Tongue (tissue), 2 donors: ENCODE measurements around the gene SCTR. TPM values are rescaled to one million over a fixed set of nuclear protein-coding genes. Genes with fewer than 3 reads are reported as not detected.
A peak's percentile ranks its signal among the peaks of the same experiment; 100 is the strongest.

Experiments
- DNase-seq: peaks from one replicate; pipeline ENCODE4 v3.0.0-alpha.2; 2015
- total RNA-seq: library from RNA; depleted of rRNA; stranded (reverse); fragments of >200 nt; gene quantifications from one replicate; pipeline ENCODE4 v1.2.3, GENCODE V29; 2014

SCTR gene
- total RNA-seq, 1 donor from 2014 or later, result 0.21 TPM

DNA sequence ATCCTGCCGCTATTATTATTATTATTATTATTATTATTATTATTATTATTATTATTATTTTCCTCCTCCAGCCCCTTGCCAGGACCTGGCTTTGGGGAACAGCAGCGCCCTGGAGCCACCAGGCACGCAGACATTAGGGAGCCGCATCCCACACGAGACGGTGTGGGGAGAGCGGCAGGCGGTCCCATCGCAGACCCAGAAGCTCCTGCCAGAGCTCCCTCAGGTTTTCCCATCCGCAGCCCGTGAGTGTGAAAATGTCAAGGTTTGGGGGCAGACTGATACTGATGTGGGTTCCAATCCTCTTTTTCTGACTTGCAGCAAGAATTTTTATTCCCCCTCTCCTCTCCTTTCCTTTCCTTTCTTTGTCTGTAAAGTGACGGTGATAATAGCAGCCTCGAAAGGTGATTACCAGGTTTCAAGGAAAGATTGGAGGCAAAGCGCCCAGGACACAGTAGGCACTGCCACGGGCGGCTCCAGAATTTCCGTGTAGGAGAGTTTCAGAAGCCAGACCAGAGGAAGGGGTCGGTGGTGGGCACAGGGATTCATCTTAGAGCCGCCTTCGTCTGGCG lies 816 bp downstream of the SCTR start:
- no peak for DNase-seq

DNA sequence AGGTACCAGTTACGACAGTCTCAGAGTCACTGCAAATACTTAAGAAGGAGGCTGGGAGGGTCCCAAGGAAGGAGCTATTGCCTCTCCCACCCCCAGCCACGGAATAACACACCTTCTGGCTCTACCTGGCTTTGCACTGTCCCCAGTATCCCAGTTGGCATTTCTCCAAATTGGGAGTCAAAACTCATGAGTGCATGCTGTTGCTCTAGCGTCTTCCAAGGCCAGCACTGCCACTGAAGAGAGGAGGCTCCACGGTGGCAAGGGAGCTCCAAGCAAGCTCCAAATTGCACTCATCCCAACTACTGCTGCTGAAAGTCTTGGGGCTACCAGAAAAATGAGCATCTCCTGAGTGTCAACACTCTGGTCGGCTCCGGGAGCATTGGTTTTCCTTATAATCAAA lies 1.6 kb downstream of the SCTR start:
- DNase-seq, result no peak

DNA sequence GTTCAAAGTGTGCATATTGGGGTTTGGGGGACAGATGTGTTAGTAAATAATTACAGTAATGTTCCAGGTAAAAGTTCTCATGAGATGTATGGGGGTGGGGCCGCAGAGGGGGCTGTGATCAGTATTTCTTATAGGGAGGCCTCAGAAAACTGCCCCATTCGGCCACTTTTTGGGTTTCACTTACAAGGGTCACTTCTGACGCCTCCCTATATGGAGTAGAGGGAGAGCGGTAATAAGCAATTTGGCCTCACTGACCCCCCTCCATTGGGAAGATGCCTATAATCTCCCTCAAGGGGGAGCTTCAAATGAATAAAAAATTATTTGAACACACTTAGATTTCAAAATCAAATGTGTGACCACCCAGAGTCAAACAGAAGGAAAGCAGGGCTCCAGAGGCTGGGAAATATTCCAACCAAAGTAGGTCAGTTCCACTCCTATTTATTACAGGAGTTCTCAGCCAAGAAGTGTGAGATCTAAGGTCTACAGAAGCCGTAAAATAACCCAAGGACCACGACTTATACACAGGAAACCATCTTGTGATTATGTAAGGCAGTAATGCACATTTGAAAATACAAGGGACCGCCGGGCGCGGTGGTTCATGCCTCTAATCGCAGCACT lies 2.7 kb downstream of the SCTR start:
- no peak for DNase-seq

DNA sequence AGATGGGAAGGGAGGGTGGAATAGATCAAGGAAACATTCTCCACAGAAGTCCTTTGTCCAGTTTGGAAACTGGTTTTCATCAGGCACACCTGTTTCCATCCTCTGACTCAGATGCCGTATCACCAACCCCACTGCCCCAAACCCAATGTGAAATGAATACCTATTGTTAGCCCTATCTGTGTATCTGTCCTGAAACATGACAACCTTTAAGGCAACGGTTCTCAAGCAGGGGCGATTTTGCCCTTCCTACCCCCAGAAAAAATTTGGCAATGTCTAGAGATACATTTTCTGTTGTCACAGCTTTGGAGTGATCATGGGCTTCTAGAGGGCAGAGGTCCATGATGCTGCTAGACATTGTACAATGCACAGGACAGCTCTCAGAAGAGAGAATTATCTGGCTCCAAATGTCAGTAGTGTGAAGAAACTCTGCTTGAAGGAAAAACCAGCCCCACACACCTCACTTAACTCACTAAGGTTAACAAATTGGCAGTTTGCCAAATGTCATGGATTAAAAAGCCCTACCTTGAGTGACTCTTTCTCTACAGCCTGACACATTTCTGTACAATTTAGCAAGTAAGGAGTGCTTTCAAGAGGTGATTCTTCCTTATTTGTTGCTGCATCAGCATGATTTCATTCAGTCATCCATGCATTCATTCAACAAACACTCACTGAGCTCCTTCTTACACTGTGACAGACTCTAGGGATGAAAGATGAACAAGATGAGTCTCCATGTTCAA lies 3.4 kb downstream of the SCTR start:
- DNase-seq, result peak; percentile 11

DNA sequence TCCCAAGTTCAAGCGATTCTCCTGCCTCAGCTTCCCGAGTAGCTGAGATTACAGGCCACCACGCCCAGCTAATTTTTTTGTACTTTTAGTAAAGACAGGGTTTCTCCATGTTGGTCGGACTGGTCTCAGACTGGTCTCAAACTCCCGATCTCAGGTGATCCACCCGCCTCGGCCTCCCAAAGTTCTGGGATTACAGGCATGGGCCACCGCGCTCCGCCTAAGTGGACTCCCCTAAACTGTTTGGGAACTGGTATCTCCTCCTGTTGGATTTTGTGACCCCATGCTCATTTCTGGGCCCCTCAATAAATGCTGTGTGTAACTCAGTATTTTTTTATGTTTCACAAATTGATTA lies 5.2 kb downstream of the SCTR start:
- no peak for DNase-seq

DNA sequence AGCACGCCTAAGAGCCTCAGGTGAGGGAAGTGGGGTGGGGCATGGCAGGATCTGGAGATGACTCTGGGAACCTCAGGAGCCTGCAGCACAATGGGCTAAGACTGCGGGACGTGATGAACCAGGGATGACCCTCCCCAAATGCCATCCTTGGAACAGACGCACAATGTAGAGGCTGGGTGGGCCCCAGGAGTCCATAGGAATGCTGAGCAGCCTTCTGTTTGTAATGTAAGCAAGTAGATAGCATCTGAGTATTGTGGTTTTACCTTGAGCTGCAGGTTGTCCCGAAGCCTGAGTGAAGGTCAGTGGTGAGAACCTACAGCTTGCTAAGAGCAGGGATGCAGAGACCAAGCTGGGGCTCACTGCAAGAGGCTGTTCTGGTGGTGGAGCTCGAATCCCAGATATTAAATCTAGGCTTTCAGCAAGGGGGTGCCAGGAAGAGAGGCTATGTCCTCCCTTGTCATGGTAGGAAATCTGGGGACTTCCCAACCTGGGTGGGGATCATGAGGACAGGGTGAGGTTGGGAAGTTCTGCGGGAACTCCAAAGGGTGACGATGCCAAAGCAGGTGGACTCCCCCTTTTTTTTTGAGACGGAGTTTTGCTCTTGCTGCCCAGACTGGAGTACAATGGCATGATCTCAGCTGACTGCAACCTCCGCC lies 5.8 kb downstream of the SCTR start:
- no peak for DNase-seq

DNA sequence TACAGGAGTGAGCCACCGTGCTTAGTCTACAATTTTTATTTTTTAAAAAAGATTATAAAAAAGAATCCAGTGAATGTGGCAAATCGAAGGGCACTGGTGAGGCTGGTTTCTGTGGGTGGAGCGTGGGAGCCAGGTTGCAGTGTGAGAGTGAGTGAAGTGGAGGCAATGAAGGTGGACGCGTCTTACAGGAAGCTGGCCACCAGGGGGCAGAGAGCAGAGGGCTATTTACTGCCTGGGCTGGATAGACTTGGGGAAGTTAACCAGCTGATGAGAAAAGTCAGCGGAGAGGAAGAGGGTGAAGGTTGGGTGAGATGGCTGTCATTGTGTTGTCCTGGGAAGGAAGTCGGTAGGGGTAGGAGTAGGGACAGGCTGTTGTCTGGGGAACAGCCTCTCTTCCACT lies 6.8 kb downstream of the SCTR start:
- peak; percentile 32 for DNase-seq

DNA sequence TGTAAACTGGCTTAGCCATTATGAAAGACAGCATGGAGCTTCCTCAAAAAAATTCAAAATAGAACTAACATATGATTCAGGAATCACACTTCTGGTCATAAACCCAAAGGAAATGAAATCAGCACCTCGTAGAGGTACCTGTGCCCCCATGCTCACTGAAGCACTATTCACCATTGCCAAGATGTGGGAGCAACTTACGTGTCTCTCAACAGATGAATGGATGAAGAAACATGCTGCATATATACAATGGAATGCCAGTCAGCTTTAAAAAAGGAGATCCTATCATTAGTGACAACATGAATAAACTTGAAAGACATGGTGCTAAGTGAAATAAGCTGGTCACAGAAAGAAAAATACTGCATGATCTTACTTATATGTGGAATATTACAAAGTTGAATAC lies 8.2 kb downstream of the SCTR start:
- DNase-seq, result no peak

DNA sequence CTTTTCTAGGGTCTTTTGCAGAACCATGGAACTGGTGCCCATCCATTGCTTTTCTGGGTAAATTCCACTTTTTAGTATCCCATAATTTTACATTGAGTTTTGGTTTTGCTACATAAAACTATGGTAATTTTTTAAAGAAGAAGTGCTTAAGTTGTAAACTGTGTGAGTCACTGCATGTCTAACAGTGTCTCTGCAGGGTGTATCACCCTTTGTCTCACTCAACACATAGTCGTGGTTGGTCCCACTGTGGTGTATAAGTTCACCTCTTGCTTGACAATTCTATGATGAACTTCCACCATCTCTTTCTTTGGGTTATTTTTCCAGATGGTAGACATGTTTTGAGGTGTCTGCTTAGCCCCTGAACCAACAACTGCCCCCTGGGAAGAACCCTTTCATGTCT lies 10.5 kb downstream of the SCTR start:
- DNase-seq, result no peak

DNA sequence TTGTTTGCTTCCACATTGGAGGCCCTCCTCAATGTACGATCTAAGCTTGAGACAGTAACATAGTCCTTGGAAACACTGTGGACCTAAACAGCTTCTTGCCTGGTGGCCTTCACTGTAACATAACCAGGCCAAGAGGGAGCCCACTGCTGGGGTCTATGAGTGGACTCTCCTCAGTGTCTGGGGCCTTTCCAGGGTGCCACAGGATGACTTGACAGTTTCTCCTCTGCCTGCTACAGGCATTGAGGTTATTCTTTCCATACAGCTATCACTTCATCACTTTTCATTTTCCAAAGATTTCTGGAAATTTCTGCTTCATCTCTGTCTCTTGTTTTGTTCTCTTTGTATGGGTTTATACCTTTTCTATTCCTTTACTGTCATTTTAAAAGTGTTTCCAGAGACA lies 11.3 kb downstream of the SCTR start:
- DNase-seq, result no peak

DNA sequence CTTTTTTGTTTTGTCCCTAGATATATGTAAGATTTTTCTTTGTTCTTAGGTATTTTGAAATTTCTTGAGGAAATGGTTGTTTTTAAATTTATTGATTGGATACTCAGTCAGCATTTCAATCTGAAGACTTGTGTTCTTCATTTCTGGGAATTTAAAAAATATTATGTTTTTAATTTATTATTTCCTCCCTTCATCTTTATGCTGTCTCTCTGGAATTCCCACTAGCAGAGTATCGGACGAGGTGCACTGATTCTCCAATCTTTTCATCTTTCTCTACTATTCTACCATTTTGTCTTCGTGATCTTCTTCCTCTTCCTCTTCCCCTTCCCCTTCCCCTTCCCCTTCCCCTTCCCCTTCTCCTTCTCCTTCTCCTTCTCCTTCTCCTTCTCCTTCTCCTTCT lies 12.3 kb downstream of the SCTR start:
- DNase-seq, result no peak

DNA sequence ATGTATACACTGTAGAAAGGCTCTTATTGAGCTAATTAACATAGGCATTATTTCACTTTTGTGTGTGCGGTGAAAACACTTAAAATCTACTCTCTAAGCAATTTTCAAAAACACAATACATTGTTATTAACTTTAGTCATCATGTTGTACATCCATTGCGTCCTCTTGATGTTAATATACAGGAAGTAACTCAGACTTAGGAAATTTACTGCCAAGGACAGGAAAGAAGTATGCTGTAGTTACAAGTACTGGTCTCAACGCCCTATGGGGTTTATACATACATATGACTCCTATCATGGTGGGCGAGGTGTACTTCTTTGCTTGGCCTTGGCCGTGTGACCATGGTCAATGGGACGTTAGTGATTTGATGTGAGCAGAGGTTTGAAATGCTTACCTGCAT lies 15.5 kb downstream of the SCTR start:
- no peak for DNase-seq

DNA sequence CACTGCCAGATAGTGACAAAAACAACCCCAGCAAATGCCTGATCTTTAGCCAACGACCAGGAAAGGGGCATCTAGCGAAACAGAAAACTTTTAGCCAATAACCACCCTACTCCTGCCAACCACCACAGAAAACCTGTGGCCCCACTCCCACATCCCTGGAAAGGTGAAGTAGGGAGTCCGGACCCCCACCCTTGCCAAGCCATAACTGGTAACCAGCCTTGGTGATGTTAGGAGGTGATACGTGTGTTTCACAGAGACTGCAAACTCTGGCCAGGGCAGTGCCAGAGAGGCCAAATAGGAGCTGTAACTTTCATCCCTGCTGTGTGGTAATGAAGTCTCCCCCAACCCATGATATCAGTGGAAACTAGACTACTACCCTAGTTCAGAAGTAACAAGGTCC lies 27.6 kb downstream of the SCTR start:
- DNase-seq, result no peak

DNA sequence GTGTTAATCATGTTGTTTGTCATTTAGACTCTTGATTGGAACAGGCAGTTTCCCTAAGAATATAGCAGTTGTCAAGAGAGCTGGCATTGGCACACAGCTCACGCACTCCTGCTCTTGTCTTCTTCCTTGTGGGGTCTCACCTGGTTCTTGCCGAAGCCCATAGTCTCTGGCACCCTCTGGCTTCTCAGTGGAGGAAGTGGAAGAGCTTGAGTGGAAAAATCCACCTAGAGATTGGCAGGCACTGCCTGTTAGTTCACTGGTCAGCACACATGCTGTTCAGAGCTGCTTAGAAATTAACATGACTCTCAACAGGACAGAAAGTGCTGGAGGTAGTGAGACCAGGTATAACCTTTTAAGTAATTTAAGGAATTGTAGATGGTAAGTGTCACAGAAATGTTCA lies 28.3 kb downstream of the SCTR start:
- DNase-seq, result no peak

DNA sequence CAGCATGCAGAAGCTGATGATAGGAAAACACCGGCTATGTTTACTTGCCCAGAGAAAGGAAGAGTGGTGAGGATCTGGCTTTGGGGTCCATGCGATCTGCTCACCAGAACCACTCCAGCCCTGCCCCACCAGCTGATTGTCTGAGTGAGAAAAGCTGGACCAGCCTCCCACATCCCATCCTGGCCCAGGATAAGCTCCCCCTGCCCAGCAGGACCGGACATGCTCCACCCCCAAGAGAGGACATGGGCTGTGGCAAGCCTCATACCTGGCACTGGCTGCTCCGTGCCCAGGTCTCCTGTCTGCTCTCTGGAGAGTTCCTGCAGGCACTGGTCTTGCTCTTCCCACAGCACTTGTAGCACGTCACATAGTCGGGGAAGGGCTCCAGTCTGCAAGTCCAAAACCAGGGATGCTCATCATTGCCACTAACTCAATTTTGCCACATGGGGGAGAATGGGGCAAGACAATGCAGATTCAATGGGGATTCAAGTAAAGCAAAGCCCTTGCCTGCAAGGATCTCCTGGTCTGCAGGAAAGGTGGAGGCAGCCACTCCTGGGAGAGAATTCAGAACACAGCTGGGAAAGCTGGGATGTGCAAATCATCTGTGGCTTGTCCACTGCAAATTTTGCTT lies 30.0 kb downstream of the SCTR start:
- no peak for DNase-seq

DNA sequence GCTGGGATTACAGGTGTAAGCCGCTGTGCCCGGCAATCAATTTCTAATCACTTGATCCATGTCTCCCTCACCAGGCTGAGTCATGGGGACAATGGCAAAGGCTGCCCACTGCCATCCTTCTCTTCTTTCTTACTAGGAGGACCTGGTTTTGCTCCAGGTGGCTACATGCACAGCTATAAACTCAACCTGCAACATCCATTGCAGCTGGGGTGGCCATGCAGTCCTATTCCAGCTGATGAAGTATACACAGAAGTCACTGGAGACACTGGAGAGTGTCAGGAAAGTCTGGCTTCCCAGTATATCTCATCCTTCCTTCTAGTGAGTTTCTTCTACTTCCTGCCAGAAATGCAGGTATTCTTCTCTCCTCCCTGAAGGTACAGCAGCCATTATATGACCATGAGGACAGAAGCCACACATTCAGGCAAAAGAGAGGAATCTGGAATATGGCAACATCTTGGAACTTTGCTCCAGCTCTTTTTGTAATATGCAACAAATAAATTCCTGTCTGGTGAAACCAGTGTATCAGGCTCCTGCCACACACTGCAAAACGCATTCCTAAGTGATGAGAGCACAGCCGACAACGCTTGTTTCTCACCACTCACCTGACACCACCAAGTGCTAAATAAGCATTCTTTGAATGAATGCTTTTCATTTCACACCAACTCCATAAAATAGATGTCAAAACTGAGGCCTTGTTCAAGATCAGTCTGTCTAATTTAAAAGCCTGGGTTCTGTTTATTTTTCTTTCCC lies 32.3 kb downstream of the SCTR start:
- DNase-seq, result peak; percentile 44

DNA sequence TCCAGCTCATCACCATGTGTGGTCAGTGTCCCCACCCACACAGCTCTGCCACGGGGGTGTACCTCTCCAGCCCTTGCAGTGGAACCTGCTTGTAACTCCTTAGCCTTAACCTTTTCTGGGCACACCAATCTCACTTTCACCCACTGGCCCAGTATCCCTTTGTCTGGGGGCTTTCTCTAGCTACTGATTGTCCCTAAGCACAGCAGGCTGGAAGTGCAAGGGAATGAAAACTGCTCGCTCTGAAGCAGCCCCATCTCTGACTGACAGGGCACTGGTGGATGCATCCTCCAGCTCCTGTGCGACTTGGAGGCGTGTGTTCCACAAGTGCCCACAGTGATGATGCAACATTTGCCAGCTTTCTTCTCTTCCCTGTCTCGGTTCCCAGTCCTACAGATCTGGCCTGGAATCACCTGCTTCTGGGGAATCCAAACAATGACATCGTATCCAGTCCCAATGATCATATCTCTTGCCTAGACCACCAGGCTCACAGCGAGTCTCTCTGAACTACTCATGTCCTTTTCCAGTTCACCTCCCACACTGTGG lies 33.6 kb downstream of the SCTR start:
- no peak for DNase-seq

DNA sequence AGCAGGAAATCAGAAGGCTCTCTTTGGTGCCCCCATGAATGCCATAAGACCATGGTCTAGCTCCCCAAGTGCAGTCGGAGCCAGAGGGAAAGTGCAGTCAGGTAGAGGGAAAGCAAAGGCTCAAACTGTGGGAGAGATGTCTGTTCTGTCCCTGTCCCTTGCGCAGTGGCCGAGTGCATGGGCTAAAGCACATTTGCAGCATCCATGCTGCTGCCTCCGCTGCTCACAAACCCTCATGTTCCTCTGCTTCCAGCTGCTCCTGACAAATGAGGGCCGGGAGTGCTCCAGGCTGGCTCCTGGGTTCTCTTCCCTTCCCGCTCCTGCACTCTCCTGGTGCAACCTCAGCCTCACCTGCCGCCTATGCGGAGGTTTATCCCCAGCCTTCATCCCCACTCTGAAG lies 34.2 kb downstream of the SCTR start:
- DNase-seq, result no peak

DNA sequence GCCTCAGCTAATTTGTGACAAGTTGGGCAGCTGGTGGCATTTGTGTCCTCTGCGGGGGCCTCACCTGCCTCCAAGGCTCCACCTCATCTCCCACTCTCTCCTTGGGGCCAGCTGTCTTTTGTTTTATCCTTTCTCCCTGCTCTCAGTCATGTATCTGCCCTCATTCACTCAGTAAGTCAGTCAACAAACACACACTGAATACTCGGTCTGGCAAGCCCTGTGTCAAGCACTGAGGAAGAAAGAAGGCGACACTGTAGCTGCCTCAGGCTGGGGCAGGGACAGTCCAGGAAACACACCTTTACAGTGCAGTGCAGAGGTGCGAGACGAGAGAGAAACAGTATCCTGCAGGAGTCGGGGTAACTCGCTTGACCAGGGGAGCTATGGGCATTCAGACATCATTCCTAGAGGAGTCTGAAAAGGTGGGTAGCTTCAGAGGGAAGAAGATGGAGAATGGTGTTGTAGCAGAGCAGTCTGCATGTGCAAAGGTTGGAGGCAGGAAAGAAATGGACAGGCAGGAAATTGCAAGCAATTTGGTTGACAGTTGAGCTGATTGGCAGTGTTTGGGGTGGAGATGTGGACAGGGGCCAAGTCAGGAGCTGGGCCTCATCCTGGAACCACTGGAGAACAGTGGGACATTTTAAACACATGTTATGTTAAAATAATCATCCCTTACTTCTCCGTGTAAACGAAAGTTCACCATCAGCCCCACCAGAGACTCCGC lies 34.9 kb downstream of the SCTR start:
- DNase-seq, result no peak

DNA sequence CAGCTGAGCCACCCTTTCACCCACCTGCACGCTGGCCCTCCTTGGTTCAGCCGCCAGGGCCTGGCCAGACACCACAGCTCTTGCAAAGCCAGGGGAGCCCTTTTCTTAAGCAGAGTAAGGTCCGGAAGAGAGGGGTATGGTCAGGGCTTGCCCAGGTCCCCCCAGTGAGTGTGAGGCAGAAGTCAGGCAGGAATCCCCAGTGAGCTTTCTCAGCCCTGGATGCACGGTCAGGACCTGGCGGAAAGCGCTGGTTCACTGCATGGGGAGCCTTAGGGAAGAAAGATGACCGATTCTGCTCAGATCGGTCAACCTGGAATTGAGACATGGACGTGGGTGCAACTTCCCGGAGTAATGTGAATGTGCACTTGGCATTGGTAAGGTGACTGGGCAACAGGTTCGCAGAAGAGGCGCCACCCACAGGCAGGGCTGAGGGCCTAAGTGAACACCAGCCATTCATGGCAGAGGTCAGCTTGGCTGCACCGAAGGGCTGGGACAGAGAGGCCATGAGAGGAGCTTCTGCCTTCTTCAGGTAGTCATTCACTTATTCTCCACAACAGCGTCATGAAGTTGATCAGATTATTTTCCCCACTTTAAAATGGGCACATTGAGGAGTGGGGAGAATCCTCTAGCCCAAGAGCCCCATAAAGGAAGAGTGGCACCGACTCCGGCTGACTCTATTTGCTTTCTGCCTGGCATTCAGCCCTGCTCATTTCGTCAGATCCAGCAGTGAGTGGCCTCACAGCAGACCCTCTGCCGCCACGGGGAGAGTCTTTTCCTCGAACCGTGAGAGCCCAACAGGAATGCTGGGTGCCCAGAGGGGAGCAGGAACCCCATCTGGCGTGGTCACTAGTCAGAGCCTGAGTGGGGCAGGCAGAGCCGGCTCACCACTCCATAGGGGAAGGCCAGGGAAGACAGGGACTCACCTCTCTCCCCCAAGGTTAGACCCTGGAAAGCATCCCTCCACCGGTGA lies 35.8 kb downstream of the SCTR start:
- DNase-seq, result no peak
